ENCODE data around the gene PRKAA2. TPM values are rescaled to one million over a fixed set of nuclear protein-coding genes. Genes with fewer than 3 reads are reported as not detected.

PRKAA2 gene
- total RNA-seq, 1 donor from 2014 or later, result 4.0 TPM

GRCh38 chr1:56712150-56712549 lies 67.0 kb downstream of the PRKAA2 start:
- no peak for DNase-seq (ENCODE audit: low read depth in 2 of 2)

DNA sequence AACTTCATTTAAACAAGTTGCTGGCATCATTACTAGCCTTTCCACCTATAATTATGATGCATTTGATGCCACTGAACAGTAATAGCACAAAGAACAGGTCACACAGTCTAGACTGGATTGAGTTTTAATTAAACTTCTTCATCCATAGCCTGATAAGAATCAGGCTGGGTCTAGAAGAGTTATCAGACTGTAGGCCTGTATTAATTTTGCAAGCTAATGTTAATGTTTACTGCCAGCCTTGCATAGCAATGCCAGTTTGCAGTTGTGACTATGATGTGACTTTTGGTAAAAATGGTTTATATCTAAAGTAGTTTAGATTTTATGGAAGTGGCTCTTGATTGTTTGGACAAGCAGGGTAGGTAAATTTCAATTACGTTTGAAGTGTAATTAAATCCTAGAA lies 68.0 kb downstream of the PRKAA2 start:
- no peak for DNase-seq (ENCODE audit: low read depth in 2 of 2)

DNA sequence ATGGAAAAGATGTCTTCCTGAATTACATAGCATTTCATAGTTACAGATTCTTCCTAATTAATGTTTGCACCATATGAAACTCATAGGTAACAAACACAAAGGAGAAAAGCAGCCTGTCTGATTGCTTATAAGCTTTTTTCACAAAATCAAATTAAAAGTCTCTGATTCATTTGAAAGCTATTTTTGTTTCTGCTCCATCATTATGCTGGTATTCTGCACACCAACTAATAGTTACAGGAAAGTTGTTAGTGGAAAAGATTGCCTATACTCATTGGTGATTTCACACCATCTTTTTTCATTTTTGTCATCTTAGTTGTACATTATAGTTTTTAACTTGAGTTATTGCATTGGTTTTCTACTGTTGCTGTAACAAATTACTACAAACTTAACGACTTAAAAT lies 70.0 kb downstream of the PRKAA2 start:
- no peak for DNase-seq (ENCODE audit: low read depth in 2 of 2)

DNA sequence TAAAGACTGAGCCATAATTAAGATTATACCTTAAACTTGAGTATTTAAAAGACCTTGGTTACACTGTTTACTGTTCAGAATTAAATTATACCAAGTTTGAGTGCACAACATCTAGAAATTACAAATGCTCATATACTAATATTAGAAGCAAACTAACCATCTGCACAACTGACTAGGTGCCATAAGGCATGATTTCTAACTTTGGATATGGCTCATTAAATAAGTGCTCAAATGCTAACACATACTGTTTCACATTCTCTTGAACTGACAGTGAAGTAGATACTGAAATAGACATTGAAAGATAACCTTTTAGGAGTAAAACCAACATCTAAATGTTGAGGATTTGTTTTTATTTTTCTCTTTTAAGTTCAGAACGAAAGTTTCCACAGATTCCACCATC lies 74.1 kb downstream of the PRKAA2 start:
- no peak for DNase-seq (ENCODE audit: low read depth in 2 of 2)

GRCh38 chr1:56726706-56727105 lies 81.6 kb downstream of the PRKAA2 start:
- no peak for DNase-seq (ENCODE audit: low read depth in 2 of 2)

DNA sequence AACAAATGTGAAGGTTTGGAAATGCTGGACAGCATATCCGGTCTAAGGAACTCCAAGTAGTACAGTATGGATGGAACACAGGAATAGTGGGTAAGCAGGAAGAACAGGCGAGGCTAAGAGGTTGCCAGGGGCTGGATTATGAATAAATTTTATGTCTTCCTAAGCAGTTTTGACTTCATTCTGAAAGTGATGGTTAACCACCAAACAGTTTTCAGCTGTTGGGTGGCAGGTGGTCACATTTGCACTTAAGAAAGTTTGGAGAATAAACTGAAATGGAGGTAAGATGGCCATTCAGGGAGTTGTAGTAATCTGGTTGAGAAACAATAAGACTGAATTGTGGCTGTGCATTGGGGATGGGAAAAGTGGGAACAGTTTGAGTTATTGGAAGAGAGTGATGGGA lies 83.8 kb downstream of the PRKAA2 start:
- no peak for DNase-seq (ENCODE audit: low read depth in 2 of 2)

GRCh38 chr1:56745231-56745630 lies 100.1 kb downstream of the PRKAA2 start:
- no peak for DNase-seq (ENCODE audit: low read depth in 2 of 2)

DNA sequence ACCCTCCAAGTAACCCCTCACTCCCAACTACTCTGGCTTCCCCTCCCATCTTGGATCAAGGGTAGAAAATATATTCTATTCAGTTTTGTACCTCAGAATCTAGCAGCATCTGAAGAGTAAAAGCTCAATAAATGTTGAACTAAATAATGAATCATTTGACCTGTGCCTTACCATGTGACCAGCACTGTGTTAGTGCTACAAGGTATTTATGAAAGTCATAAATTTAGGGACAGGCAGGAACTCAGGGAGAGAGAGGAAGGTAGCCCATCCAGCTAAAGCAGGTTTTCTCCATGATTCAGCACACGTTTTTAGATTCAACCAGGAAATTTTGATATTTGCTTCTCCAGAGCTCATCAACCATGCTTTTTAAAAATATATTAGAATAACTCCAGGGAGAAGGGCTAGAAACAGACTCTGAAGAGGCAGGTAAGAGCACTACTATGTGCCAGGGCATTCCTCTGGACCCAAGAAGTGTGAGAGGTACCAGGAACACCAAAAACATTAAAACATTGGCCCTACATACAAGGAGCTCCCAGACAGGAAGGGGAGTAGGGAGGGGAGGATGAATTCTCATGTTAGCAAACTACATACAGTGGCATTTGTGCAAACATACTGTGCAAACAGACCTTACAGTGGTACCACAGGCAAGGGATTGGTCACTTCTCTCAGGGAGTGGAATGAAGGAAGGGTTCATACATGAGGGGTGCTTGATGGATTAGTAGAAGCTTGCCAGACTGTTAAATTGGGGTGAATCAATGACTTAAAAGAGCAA lies 109.8 kb downstream of the PRKAA2 start:
- no peak for DNase-seq (ENCODE audit: low read depth in 2 of 2)

- DNase-seq (ENCODE audit: low read depth in 2 of 2), result no peak
These were observed 110.8 kb downstream of the PRKAA2 start for GRCh38 chr1:56755911-56756310.

DNA sequence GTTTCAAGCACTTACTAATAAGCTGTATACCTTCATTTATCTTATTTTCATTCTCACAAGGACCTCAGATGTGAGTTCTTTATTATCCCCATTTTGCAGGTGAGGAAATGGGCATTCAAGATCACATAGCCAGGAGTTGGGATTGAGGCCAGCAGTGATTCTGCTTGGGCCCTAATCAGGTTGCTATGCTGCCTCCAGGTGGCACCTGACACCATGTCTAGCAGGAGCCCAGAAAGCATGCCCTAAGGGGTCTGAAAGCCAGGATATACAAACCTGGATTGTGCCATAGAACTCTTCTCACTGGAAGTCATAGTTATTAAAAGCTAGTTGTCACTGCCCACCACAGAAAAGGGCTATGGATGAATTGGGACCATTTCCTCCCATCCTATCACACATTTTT lies 113.0 kb downstream of the PRKAA2 start:
- DNase-seq (ENCODE audit: low read depth in 2 of 2), result peak in 1 of 2 donors; percentile 41

- DNase-seq (ENCODE audit: low read depth in 2 of 2), result peak in 1 of 2 donors; percentile 12
These were observed 113.7 kb downstream of the PRKAA2 start for GRCh38 chr1:56758794-56759193.

Other genes starting within 250 kb of the PRKAA2 start
- 21.1 and 58.1 TPM in 2 replicates for gene PLPP3, start 65.8 kb upstream of the PRKAA2 start, total RNA-seq
- not detected in 2 replicates for gene FYB2, start 174.1 kb downstream of the PRKAA2 start, total RNA-seq
- not detected in 2 replicates for gene C8A, start 209.5 kb downstream of the PRKAA2 start, total RNA-seq